Measurements from ENCODE around the gene NAV3.

NAV3 gene

GRCh38 chr12:77865178-77865577 is 34.5 kb downstream of the NAV3 start:
- DNase-seq (ENCODE audit: low spot score) = no peak
- no peak for TF ChIP-seq CTCF (IDR thresholded peaks at IDR 0.05; ENCODE audit: borderline replicate concordance, control extremely low read depth, extremely low read depth, insufficient read depth, missing control alignments)
- in situ Hi-C loops (cut with MboI; ENCODE audit: low sequenced_read_pairs, unreplicated experiment) = no loop called here

- TF ChIP-seq CTCF (IDR thresholded peaks at IDR 0.05; ENCODE audit: borderline replicate concordance, control extremely low read depth, extremely low read depth, insufficient read depth, missing control alignments) = no peak
- no peak for DNase-seq (ENCODE audit: low spot score)
- in situ Hi-C loops (cut with MboI; ENCODE audit: low sequenced_read_pairs, unreplicated experiment) = no loop called here
Measured at GRCh38 chr12:77878901-77879300, 48.2 kb downstream of the NAV3 start.

- no peak for DNase-seq (ENCODE audit: low spot score)
- TF ChIP-seq CTCF (IDR thresholded peaks at IDR 0.05; ENCODE audit: borderline replicate concordance, control extremely low read depth, extremely low read depth, insufficient read depth, missing control alignments) = no peak
- in situ Hi-C loops (cut with MboI; ENCODE audit: low sequenced_read_pairs, unreplicated experiment) = no loop called here
Measured at GRCh38 chr12:77882709-77883108, 52.0 kb downstream of the NAV3 start.

GRCh38 chr12:77888611-77889010 is 57.9 kb downstream of the NAV3 start:
- in situ Hi-C loops (cut with MboI; ENCODE audit: low sequenced_read_pairs, unreplicated experiment) = no loop called here
- no peak for TF ChIP-seq CTCF (IDR thresholded peaks at IDR 0.05; ENCODE audit: borderline replicate concordance, control extremely low read depth, extremely low read depth, insufficient read depth, missing control alignments)
- DNase-seq (ENCODE audit: low spot score) = no peak

GRCh38 chr12:77891518-77892147 is 60.9 kb downstream of the NAV3 start:
- no peak for TF ChIP-seq CTCF (IDR thresholded peaks at IDR 0.05; ENCODE audit: borderline replicate concordance, control extremely low read depth, extremely low read depth, insufficient read depth, missing control alignments)
- DNase-seq (ENCODE audit: low spot score) = no peak
- in situ Hi-C loops (cut with MboI; ENCODE audit: low sequenced_read_pairs, unreplicated experiment) = no loop called here

- in situ Hi-C loops (cut with MboI; ENCODE audit: low sequenced_read_pairs, unreplicated experiment) = no loop called here
- no peak for DNase-seq (ENCODE audit: low spot score)
- no peak for TF ChIP-seq CTCF (IDR thresholded peaks at IDR 0.05; ENCODE audit: borderline replicate concordance, control extremely low read depth, extremely low read depth, insufficient read depth, missing control alignments)
Measured at GRCh38 chr12:77893918-77894317, 63.2 kb downstream of the NAV3 start.
